ENCODE results near the gene HUS1B.
"Not testable (repeated sequence)": the region's sequence is repeated elsewhere in the genome, so short reads cannot be mapped to it uniquely, and the experiment has no call there.

HUS1B gene

DNA sequence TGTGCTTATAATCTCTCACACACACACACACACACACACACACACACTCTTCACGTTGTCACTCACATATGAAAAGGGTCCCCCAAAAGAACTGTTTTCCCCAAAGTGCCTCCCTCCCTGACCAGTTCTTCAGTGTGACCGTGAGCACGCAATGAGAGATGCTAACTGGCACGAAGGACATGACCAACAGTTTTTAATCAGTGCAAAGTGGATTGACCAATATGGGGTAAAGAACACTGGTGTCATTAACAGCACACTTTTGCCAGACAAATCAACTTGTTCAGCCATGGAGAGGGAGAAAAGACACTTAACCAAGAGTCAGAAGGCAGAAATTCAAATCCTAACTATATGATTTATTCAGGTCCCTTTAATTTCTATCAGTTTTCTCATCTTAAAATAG, 21.0 kb upstream of the HUS1B start:
- DNase-seq = no peak

DNA sequence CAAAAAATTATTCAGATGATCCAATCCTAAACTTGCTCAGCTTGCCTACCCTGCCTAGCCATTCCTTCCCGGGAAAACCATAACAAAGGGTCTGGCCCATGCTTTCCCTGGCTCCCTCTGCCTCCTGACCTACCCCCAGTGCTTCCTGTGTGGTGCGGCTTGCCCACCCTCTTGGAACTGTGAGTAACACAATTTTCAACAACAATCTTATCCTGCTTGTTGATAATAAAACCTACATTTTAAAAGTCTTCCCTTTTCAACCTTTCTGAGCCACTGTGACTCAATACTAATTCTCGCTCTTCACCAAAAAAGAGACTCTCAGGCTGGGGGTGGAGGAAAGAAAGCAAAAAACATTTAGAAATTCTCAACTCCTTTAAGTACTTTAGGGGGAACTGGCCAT, 18.1 kb upstream of the HUS1B start:
- DNase-seq = no peak

GRCh38 chr6:674406-674805, 17.5 kb upstream of the HUS1B start:
- no peak for DNase-seq

- no peak for DNase-seq
Observed at GRCh38 chr6:667253-667927, 10.5 kb upstream of the HUS1B start.

DNA sequence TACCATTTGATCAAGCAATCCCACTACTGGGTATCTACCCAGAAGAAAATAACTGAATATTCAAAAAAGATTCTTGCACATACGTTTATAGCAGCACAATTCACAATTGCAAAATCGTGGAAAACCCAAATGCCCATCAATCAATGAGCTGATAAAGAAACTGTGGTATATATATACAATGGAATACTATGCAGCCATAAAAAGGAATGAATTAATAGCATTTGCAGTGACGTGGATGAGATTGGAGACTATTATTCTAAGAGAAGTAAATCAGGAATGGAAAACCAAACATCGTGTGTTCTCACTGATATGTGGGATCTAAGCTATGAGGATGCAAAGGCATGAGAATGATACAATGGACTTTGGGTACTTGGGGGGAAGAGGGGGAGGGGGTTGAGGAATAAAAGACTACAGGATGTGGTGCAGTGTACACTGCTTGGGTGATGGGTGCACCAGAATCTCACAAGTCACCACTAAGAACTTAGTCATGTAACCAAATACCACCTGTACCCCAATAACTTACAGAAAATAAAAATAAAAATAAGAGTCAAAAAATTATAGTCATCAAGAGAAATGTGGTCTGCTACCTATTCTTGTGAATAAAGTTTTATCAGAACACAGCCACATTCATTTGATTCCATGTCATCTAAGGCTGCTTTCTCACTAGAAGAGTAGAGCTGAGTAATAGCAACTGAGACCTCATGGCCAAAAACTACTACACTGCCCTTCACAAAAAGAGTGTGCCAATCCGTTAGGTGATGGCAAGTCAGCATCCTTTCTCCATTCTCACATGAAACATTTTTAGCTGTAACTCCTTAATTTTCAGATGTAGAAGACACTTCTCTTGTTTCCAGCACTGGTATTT, 8.7 kb upstream of the HUS1B start:
- no peak for DNase-seq

- not testable (repeated sequence) for DNase-seq
Observed at GRCh38 chr6:663788-664187, 6.9 kb upstream of the HUS1B start.

- no peak for DNase-seq
Observed at GRCh38 chr6:659716-660581, 3.0 kb upstream of the HUS1B start.

DNA sequence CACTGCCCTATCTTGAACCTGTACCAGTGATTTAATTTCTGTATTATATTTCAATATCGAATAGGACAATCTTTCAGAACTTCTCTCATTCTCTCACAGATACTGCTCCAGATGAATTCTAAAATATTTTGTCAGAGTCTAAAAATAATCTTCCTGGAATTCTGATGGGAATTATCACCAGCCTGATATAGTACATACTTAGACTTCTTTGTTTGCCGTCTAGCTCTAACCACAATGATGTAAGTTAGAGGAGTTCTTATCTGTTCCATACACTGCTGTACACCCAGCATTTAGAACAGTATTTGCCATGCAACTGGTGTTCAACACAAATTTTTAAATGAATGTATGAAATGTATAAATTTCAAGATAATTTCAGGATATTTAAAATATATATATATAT, 1.3 kb upstream of the HUS1B start:
- no peak for DNase-seq

GRCh38 chr6:657743-658142, 843 bp upstream of the HUS1B start:
- no peak for DNase-seq

DNA sequence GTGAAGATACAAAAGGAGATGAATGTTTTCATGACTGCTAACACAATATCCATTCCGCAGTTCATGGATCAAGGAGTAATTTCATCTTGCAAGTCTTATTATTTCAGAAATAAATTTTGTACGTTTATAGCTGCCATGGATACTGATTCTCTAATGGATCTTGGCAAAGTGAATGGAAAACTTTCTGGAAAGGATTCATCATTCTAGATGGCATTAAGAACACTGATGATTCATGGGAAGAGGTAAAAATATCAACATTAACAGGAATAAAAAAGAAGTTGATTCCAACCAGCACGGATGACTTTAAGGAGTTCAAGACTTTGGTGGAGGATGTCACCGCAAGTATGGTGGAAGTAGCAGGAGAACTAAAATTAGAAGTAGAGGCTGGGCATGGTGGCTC, 2.8 kb downstream of the HUS1B start:
- no peak for DNase-seq

- DNase-seq = no peak
Observed at GRCh38 chr6:652865-653264, 4.0 kb downstream of the HUS1B start.

DNA sequence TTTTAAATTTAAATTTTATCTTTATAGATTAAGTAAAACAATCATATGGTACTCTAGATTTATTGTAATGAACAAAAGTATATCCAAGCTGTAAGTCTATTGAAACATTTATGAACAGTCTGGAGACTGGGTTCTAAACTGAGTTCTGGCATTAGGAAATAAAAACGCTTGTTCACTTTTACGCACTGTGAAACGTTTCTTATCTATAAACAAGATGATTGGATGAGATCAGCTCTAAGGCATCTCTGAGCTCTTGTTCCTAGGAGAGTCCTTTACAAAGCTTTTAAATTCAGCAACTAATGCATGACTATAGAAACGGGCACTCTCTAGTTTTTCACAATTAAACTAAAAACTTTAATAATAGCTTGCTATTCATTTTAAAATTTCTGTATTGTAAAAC, 6.8 kb downstream of the HUS1B start:
- no peak for DNase-seq

DNA sequence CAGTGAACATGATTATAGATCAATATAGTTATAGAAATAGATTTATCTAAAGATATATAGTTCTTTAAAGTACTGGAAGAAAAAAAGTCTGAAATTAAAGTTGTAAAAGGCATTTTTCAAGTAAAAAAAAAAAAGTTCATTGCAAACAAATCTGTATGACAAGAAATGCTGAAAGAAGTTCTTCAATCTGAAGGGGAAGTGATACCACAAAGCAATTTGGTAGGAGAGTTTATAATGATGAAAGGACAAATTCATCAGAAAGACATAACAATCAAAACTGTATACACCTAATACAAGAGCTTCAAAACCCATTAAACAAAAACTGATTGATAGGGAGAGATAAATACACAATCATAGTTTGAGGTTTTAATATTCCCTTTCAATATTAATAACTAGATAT, 14.1 kb downstream of the HUS1B start:
- no peak for DNase-seq

- DNase-seq = no peak
Observed at GRCh38 chr6:641225-641985, 15.5 kb downstream of the HUS1B start.

GRCh38 chr6:636488-636887, 20.4 kb downstream of the HUS1B start:
- no peak for DNase-seq

DNA sequence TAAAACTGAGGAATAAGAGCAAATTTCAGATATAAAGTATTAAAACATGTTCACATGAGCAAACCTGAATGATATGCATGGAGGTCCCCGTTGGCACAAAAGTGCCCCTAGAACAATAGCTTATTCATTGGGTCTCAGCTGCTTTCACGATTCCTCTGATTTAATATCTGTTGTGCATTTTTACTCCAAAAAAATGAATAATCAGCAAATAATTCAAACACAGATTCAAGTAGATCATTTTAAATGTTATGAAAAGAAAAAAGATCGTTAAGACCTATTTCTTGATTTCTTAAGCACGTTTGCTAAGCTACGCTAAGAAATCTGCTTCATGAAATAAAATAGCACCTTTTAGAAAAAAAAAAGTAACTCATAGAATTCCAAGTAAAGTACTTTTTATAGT, 21.7 kb downstream of the HUS1B start:
- no peak for DNase-seq

- no peak for DNase-seq
Observed at GRCh38 chr6:633611-634010, 23.3 kb downstream of the HUS1B start.

- DNase-seq = no peak
Observed at GRCh38 chr6:628766-629165, 28.1 kb downstream of the HUS1B start.

DNA sequence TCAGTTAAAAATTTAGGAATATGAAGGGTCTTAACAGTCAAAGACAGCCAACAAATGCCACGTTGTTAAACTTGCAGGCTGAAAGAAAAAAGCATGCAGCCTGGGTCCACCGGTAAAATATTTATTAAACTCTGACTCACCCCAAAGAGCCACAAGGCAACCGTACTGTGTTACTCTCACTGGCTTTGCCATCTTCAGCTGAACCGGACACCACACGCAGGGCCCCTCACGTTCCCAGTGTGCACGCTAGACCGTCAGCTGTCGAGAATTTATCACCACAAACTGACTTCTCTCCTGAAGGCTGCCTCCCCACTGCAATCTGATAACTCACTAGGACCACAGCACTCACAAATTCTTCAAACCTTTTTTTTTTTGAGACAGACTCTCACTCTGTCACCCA, 30.7 kb downstream of the HUS1B start:
- DNase-seq = no peak

- peak; percentile 3 for DNase-seq
Observed at GRCh38 chr6:624979-625378, 31.9 kb downstream of the HUS1B start.

DNA sequence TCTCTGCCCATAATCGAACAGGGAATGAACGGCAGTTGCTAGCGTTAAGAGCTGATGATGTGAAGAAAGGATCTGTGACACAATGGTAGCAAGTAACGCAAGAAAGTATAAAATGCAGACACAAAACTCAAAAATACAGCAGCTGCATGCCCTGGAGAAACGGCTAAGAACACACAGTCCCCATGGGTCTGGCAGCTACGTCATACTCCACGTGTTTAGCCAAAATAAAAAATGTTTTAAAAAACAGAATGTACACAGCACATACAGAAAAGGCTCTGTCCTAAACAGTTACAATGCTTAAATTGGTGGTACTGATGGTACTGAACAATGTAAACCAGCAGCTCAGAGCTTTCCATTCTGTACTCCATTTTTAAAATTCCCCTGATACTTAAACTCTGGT, 34.4 kb downstream of the HUS1B start:
- no peak for DNase-seq

GRCh38 chr6:621931-622330, 35.0 kb downstream of the HUS1B start:
- no peak for DNase-seq

- no peak for DNase-seq
Observed at GRCh38 chr6:620950-621349, 36.0 kb downstream of the HUS1B start.

All from COR-L47 (cell line).